ENCODE measurements around the gene DDI2.
"Not testable (repeated sequence)": the region's sequence is repeated elsewhere in the genome, so short reads cannot be mapped to it uniquely, and the experiment has no call there.

DDI2 gene

DNA sequence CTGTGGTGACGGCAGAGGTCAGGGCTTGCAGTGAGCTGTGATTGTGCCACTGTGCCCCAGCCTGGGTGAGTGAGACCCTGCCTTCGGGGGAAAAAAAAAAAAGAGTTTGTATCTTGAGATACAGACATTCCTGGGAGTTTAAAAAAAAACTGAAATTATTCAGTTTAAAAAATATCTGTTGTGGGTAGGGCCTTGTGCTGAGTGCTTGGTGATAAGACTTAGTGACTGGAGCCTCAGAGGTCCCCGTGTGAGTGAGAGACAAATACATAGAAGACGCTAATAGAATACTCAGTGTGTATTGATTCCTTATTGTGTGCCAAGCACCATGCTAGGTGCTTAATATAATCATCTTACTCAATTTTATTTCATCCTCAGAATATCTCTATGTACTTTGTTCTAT lies 22.7 kb downstream of the DDI2 start:
- peaks cover 80% of the 10 kb centered on the region for H3K36me3 Mint-ChIP-seq (ENCODE audit: low read depth)

DNA sequence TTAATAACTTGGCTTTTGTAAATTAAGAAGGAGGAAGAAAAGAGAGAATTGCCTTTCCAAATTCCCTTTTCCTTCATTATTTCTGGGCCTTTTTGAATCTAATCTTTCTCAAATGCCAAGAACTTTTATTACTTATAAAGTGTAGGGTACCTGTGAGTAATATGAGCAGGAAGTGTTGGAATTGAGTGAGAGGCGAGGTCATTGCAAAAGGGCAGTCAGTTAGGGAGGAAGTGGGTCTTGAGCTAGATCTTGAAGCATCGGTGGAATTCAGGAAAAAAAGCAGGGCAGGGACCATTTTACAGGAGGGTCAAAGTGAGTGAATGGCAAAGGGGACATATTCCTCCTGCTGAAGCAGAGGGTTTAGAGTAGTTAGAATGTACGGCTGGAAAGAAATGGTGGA lies 23.4 kb downstream of the DDI2 start:
- no peaks in the 10 kb centered on the region for H3K4me1 Mint-ChIP-seq (ENCODE audit: low read depth)
- H3K4me3 Mint-ChIP-seq, result no peak overlapping the region
- H3K27me3 Mint-ChIP-seq, result no peaks in the 10 kb centered on the region
- H3K9me3 Mint-ChIP-seq, result no peaks in the 10 kb centered on the region
- no peak overlapping the region for H3K27ac Mint-ChIP-seq
- H3K36me3 Mint-ChIP-seq (ENCODE audit: low read depth), result peaks cover 81% of the 10 kb centered on the region

More for the DNA sequence above, 22.7 kb downstream of the DDI2 start:
- H3K4me3 Mint-ChIP-seq, result no peak overlapping the region
- H3K27ac Mint-ChIP-seq, result no peak overlapping the region
- no peaks in the 10 kb centered on the region for H3K4me1 Mint-ChIP-seq (ENCODE audit: low read depth)
- no peaks in the 10 kb centered on the region for H3K9me3 Mint-ChIP-seq
- no peaks in the 10 kb centered on the region for H3K27me3 Mint-ChIP-seq

DNA sequence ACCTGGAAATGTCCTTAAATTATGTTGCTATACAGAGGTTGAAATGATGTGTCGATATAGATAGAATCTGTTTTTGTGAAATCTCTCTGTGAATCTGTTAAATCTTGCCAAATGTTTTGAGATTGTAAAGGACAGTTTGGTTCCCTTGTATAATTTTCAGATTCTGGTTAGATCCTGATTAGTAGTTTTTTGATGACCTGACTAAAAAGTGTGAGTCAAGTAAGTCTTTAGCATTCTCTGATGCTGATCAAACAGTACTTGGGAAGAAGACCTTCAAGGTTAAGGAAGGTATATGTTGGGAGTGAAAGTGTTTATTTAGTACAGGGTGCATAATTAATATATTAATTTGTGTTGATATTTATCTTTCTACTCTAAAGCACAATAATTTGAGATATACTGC lies 32.7 kb downstream of the DDI2 start:
- H3K9me3 Mint-ChIP-seq, result no peaks in the 10 kb centered on the region
- peaks cover 71% of the 10 kb centered on the region for H3K36me3 Mint-ChIP-seq (ENCODE audit: low read depth)
- no peaks in the 10 kb centered on the region for H3K27me3 Mint-ChIP-seq
- H3K27ac Mint-ChIP-seq, result no peak overlapping the region
- H3K4me1 Mint-ChIP-seq (ENCODE audit: low read depth), result no peaks in the 10 kb centered on the region
- H3K4me3 Mint-ChIP-seq, result no peak overlapping the region

DNA sequence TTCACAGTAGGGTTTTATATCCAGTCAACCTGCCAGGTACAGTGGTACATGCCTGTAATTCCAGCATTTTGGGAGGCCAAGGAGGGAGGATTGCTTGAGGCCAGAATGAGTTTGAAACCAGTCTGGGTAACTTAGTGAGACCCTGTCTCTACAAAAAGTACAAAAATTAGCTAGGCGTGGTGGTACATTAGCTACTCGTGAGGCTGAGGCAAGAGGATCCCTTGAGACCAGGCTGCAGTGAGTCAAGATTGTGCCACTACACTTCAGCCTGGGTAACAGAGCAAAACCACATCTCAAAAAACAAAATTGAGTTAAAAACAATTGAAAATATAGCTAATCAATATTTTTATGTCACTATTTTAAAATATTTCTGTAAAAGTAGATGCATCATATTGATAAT lies 33.2 kb downstream of the DDI2 start:
- Mint-ChIP-seq H3K4me1 (ENCODE audit: low read depth) (no peaks in the 10 kb centered on the region), H3K4me3 (no peak overlapping the region), H3K27ac (no peak overlapping the region), H3K36me3 (ENCODE audit: low read depth) (peaks cover 69% of the 10 kb centered on the region), H3K27me3 (no peaks in the 10 kb centered on the region), H3K9me3 (no peaks in the 10 kb centered on the region)

DNA sequence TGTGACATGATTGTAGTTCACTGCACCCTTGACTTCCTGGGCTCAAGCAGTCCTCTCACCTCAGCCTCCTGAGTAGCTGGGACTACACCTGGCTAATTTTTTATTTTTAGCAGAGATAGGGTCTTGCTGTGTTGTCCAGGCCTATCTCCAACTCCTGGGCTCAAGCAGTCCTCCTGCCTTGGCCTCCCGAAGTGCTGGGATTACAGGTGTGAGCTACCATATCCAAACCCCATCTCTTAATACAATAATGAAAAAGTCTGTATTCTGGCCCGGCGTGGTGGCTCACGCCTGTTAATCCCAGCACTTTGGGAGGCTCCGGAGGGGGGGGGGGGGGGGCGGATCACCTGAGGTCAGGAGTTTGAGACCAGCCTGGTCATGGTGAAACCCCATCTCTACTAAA lies 34.9 kb downstream of the DDI2 start:
- H3K27ac Mint-ChIP-seq, H3K9me3 Mint-ChIP-seq: not testable (repeated sequence)

DNA sequence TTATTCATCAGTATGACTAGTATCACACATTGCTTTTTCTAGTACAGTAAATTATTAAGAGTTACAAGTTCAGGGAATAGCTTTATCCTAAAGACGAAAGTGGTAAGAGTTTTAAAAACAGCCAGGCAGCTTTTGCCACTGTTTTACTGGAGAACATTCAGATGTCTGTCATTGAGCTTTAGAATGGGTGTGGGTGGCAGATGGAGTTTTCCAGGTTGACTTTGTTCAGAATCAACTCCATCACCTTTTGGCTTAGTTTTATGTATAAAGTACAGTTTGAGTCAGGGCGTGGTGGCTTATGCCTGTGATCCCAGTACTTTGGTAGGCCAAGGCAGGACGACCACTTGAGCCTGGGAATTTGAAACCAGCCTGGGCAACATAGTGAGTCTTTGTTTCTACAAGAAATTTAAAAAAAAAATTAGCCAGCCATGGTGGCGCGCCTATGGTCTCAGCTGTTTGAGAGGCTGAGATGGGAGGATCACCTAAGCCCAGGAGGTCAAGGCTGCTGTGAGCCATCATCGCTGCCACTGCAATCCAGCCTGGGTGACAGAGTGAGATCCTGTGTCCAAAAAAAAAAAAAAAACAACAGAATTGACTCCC lies 36.9 kb downstream of the DDI2 start:
- Mint-ChIP-seq H3K27ac (no peak overlapping the region), H3K27me3 (no peaks in the 10 kb centered on the region), H3K9me3 (no peaks in the 10 kb centered on the region), H3K36me3 (ENCODE audit: low read depth) (peaks cover 72% of the 10 kb centered on the region), H3K4me1 (ENCODE audit: low read depth) (no peaks in the 10 kb centered on the region), H3K4me3 (no peak overlapping the region)

More for the DNA sequence above, 34.9 kb downstream of the DDI2 start:
- not testable (repeated sequence) for H3K4me3 Mint-ChIP-seq; H3K27me3 Mint-ChIP-seq; H3K4me1 Mint-ChIP-seq (ENCODE audit: low read depth)
- H3K36me3 Mint-ChIP-seq (ENCODE audit: low read depth), result peaks cover 73% of the 10 kb centered on the region

DNA sequence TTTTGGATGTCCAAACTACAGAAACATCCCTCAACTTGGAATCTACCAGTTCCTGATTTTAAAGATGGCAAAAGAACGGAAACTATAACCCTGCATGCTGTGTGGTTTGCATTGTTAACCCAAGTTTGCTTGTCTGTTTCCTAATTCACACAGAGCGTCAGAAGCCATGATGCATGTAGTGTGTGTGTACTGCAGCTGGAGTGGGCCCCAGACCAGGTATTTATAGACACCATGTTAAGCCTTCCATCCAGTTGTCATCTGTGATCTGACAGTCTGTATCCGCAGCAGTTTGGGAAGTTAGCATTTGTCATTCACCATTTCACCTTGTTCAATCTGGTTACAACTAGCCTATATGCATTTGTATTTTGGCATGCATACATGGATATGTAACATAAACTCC lies 39.2 kb downstream of the DDI2 start:
- Mint-ChIP-seq H3K27ac (no peak overlapping the region), H3K4me1 (ENCODE audit: low read depth) (no peaks in the 10 kb centered on the region), H3K4me3 (no peak overlapping the region), H3K9me3 (no peaks in the 10 kb centered on the region), H3K27me3 (no peaks in the 10 kb centered on the region), H3K36me3 (ENCODE audit: low read depth) (peaks cover 78% of the 10 kb centered on the region)

DNA sequence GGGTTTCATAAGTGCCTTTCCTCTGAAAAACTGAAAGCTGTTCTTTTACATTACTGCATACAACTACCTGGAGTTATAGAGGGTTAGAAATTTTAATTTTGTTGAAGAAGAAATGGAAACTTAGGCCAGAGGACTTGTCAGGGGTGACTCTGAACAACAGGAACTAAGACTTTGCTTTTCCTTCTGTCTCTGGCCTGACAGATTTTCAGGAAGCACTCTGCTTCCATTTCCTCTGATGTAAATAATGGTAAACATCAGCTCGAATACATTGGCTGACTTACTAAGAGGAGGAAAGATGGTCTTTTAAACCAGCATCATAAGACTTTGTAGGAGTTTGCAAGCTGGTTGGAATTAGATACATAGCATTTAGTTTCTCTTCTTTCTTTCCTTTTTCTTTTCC lies 39.8 kb downstream of the DDI2 start:
- no peak overlapping the region for H3K4me3 Mint-ChIP-seq
- no peaks in the 10 kb centered on the region for H3K27me3 Mint-ChIP-seq
- H3K9me3 Mint-ChIP-seq, result no peaks in the 10 kb centered on the region
- H3K36me3 Mint-ChIP-seq (ENCODE audit: low read depth), result peaks cover 78% of the 10 kb centered on the region
- no peak overlapping the region for H3K27ac Mint-ChIP-seq
- H3K4me1 Mint-ChIP-seq (ENCODE audit: low read depth), result no peaks in the 10 kb centered on the region

DNA sequence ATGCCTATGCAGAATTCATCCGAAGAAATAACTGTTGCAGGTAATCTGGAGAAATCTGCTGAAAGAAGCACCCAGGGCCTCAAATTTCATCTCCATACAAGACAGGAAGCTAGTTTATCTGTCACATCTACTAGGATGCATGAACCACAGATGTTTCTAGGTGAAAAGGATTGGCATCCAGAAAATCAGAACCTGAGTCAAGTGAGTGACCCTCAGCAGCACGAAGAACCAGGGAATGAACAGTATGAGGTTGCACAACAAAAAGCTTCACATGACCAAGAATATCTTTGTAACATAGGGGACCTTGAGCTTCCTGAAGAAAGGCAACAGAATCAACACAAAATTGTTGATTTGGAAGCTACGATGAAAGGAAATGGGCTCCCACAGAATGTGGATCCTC lies 42.9 kb downstream of the DDI2 start:
- Mint-ChIP-seq H3K9me3 (no peaks in the 10 kb centered on the region), H3K4me3 (no peak overlapping the region), H3K27ac (no peak overlapping the region), H3K27me3 (no peaks in the 10 kb centered on the region), H3K36me3 (ENCODE audit: low read depth) (peaks cover 73% of the 10 kb centered on the region), H3K4me1 (ENCODE audit: low read depth) (no peaks in the 10 kb centered on the region)

DNA sequence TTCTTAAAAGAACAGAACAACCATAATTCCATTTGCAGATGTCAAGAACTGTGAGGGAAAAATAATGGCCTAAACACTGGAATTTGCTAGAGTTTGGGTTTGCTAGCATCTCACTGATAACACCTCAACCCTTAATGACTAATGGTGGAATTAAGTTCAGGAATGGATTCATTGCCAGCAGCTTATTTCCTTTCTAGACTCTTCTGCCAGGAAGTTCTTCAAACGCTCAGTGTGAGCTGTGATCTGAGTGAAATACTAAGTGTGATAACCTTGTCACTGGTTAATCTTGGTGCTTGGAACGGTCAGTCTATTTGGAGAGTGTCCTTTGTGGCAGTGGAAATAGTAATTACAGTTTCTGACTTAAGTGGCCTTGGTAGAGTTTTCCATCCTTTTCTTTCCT lies 45.2 kb downstream of the DDI2 start:
- no peaks in the 10 kb centered on the region for H3K9me3 Mint-ChIP-seq
- H3K4me3 Mint-ChIP-seq, result no peak overlapping the region
- no peak overlapping the region for H3K27ac Mint-ChIP-seq
- H3K27me3 Mint-ChIP-seq, result no peaks in the 10 kb centered on the region
- peaks cover 65% of the 10 kb centered on the region for H3K36me3 Mint-ChIP-seq (ENCODE audit: low read depth)
- H3K4me1 Mint-ChIP-seq (ENCODE audit: low read depth), result no peaks in the 10 kb centered on the region

DNA sequence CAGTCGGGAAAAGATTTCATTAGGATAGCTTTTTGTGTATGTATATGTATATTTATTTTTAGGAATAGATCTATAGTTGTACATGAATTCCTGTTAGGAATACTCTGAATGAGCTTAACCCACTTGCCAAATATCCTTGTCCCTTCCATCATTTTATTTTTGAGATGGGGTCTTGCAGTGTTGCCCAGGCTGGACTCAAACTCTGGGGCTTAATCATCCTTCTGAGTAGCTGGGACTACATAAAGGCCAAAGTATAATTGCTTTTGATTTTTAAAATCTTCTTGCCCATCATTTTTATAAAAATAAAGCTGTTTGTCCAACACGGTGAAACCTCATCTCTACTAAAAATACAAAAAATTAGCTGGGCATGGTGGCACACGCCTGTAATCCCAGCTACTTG lies 46.7 kb downstream of the DDI2 start:
- Mint-ChIP-seq H3K27ac (no peak overlapping the region), H3K27me3 (no peaks in the 10 kb centered on the region), H3K9me3 (no peaks in the 10 kb centered on the region), H3K4me1 (ENCODE audit: low read depth) (no peaks in the 10 kb centered on the region), H3K4me3 (no peak overlapping the region), H3K36me3 (ENCODE audit: low read depth) (peaks cover 61% of the 10 kb centered on the region)

DNA sequence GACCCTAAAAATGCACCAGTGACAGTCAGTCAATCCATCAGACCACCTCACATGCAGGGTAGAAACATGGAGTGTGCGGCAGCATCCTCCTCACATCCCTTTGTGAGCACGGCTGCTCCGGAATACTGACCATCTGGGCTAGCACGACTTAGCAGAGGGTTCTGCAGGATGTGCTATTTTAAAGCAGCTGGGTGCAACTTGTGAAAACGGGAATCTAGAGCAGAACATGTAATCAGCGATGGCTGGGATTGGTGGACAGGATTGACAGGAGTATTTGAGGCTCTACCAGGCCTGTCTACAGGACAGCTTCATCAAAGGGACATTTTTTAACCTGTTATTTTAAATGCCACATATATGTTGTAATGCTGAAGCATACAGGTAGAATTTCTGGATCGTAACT lies 50.1 kb downstream of the DDI2 start:
- Mint-ChIP-seq H3K27ac (no peak overlapping the region), H3K4me3 (no peak overlapping the region), H3K36me3 (ENCODE audit: low read depth) (peaks cover 27% of the 10 kb centered on the region), H3K9me3 (no peaks in the 10 kb centered on the region), H3K4me1 (ENCODE audit: low read depth) (no peaks in the 10 kb centered on the region), H3K27me3 (no peaks in the 10 kb centered on the region)

DNA sequence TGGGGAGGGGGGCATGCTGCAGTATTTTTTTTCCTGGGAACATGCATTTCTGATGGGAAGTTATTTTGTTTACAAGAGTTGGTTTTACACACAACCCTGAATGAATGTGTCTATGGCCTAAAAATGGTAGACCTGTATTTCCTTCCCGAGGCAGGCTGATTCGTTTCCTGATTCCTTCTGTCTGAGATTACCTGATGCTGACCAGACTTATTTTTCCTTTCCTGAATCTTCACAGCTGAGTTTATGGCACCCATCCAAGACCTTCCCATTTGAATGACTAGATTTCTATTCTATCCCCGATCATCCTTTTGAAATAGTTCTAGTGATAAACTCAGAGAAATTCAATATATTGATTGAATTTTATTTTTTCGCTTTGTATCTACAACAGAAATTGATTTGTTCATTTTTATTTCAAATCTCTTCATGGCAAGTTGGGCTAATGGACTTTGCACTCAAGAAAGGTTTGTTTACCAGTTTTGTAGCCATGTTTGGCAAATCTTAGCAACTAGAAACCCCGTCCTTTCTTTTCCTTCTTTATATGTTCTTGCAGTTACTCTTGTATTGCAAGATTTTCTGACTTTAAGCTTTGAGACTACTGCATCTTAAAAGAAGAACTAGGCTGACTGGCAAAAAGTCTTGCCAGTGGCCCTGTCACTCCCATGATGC lies 51.0 kb downstream of the DDI2 start:
- Mint-ChIP-seq H3K36me3 (ENCODE audit: low read depth) (peaks cover 18% of the 10 kb centered on the region), H3K9me3 (no peaks in the 10 kb centered on the region), H3K27me3 (no peaks in the 10 kb centered on the region), H3K4me3 (no peak overlapping the region), H3K27ac (no peak overlapping the region), H3K4me1 (ENCODE audit: low read depth) (no peaks in the 10 kb centered on the region)

DNA sequence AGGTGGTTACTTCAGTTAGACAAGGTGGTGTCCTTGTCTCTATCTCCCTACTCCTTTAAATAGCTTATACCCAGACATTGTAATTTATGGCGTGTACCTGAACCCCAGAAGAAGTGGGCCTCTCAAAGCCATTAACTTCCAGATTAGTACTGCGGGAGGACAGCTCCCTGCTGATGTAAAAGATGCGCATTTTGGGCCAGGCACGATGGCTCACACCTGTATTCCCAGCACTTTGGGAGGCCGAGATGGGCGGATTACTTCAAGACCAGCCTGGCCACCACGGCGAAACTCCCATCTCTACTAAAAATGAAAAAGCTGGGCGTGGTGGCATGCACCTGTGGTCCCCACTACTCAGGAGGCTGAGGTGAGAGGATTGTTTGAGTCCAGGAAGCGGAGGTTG lies 51.8 kb downstream of the DDI2 start:
- peaks cover 16% of the 10 kb centered on the region for H3K36me3 Mint-ChIP-seq (ENCODE audit: low read depth)
- H3K27me3 Mint-ChIP-seq, result no peaks in the 10 kb centered on the region
- H3K9me3 Mint-ChIP-seq, result no peaks in the 10 kb centered on the region
- no peak overlapping the region for H3K27ac Mint-ChIP-seq
- no peak overlapping the region for H3K4me3 Mint-ChIP-seq
- no peaks in the 10 kb centered on the region for H3K4me1 Mint-ChIP-seq (ENCODE audit: low read depth)

DNA sequence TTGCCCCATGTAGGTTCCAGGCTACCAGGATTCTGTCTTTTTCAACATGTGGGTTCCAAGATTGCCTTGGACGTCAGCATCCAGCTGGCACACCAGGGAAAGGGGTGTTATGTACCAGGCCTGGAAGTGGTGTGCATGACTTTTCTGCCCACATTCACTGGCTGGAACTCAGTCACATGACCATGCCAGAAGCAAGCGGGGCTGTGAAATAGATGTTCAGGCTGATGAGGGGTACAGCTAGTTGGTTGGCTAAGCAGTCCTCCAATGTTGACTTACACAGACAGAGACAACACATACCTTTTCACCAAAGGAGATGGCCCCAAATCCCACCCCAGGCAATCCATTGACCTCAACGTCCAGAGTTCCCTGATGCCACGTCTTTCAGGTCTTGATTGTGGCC lies 52.6 kb downstream of the DDI2 start:
- Mint-ChIP-seq H3K4me3 (no peak overlapping the region), H3K9me3 (no peaks in the 10 kb centered on the region), H3K27me3 (no peaks in the 10 kb centered on the region), H3K36me3 (ENCODE audit: low read depth) (peaks cover 16% of the 10 kb centered on the region), H3K27ac (no peak overlapping the region), H3K4me1 (ENCODE audit: low read depth) (no peaks in the 10 kb centered on the region)

DNA sequence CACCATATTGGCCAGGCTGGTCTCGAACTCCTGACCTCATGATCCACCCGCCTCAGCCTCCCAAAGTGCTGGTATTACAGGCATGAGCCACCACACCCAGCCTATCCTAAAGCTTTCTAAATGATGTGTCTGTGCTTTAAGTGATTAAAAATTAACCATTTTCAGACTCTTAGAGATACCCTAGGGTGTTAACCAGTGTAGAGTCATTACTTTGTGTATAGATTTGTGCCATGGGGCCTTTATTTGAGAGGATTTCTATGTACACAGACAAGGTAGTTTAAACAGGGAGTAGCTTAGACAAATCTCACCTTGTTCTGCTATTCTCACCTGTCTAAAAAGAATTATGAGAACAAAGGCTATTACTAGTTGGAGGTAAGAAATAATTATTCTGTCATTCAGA lies 54.2 kb downstream of the DDI2 start:
- Mint-ChIP-seq H3K36me3 (ENCODE audit: low read depth) (peaks cover 12% of the 10 kb centered on the region), H3K27ac (no peak overlapping the region), H3K4me3 (no peak overlapping the region), H3K9me3 (no peaks in the 10 kb centered on the region), H3K4me1 (ENCODE audit: low read depth) (no peaks in the 10 kb centered on the region), H3K27me3 (no peaks in the 10 kb centered on the region)

Measured in stimulated activated naive CD8-positive, alpha-beta T cell treated with anti-CD3 and anti-CD28 coated beads, Interleukin-15, Interleukin-2, amounts not matched to agents 100 ng/mL and 50 ng/mL, for 24 hours (primary cell).